Measurements from ENCODE around the gene IL17RA.
"Not testable (repeated sequence)": the region's sequence is repeated elsewhere in the genome, so short reads cannot be mapped to it uniquely, and the experiment has no call there.

Gene IL17RA

GRCh38 chr22:17084554-17085276 is at the start of gene IL17RA:
IL17RA (plus strand) TSS chr22:17085000; CDS start chr22:17085092, 92 bp downstream.
- H3K36me3 Mint-ChIP-seq: peaks cover 0 to 4% of the 10 kb centered on the region in 2 donors
- ATAC-seq (replicated peaks) (peak; percentile 94 to 96), DNase-seq (peak; percentile 92)
- peak within 1 kb of the TSS; percentile 91 to 97 for H3K4me3 Mint-ChIP-seq
- H3K9me3 Mint-ChIP-seq: no peaks in the 10 kb centered on the region
- H3K4me1 Mint-ChIP-seq: peaks cover 30 to 40% of the 10 kb centered on the region in 2 donors
- peak within 1 kb of the TSS; percentile 94 for H3K27ac Mint-ChIP-seq
- no peaks in the 10 kb centered on the region for H3K27me3 Mint-ChIP-seq

GRCh38 chr22:17035246-17035645 is 49.6 kb upstream of the IL17RA start:
- no peaks in the 10 kb centered on the region for H3K36me3 Mint-ChIP-seq
- no peak overlapping the region for H3K27ac Mint-ChIP-seq
- H3K4me1 Mint-ChIP-seq: peaks cover 9% of the 10 kb centered on the region in 2 donors
- peaks cover 23 to 30% of the 10 kb centered on the region in 2 donors for H3K27me3 Mint-ChIP-seq
- no peaks in the 10 kb centered on the region for H3K9me3 Mint-ChIP-seq
- DNase-seq (no peak), ATAC-seq (replicated peaks) (no peak)
- peak overlapping the region; percentile 6 to 14 for H3K4me3 Mint-ChIP-seq

GRCh38 chr22:17035976-17036841 is 48.6 kb upstream of the IL17RA start:
- H3K4me3 Mint-ChIP-seq: peak overlapping the region; percentile 79 to 80
- peak overlapping the region; percentile 60 for H3K27ac Mint-ChIP-seq
- not testable (repeated sequence) for DNase-seq

GRCh38 chr22:17036842-17037711 is 47.7 kb upstream of the IL17RA start:
- H3K27me3 Mint-ChIP-seq: peaks cover 23 to 30% of the 10 kb centered on the region in 2 donors
- DNase-seq (peak; percentile 15), ATAC-seq (replicated peaks) (peak; percentile 76 to 84)
- peak overlapping the region; percentile 75 to 76 for H3K4me3 Mint-ChIP-seq
- not testable (repeated sequence) for H3K4me1 Mint-ChIP-seq, H3K9me3 Mint-ChIP-seq, H3K36me3 Mint-ChIP-seq
- H3K27ac Mint-ChIP-seq: peak overlapping the region; percentile 84

More at GRCh38 chr22:17035976-17036841, 48.6 kb upstream of the IL17RA start:
- peak; percentile 49 to 60 for ATAC-seq (replicated peaks)
- H3K4me1 Mint-ChIP-seq, H3K9me3 Mint-ChIP-seq, H3K36me3 Mint-ChIP-seq: not testable (repeated sequence)
- H3K27me3 Mint-ChIP-seq: peaks cover 23 to 30% of the 10 kb centered on the region in 2 donors

GRCh38 chr22:17043521-17043920 is 41.3 kb upstream of the IL17RA start:
- Mint-ChIP-seq H3K4me1 (peaks cover 5 to 16% of the 10 kb centered on the region in 2 donors), H3K27me3 (peaks cover 5 to 10% of the 10 kb centered on the region in 2 donors), H3K9me3 (no peaks in the 10 kb centered on the region), H3K4me3 (no peak overlapping the region), H3K27ac (no peak overlapping the region), H3K36me3 (no peaks in the 10 kb centered on the region)
- no peak for DNase-seq
- no peak for ATAC-seq (replicated peaks)

- peaks cover 7 to 8% of the 10 kb centered on the region in 2 donors for H3K27me3 Mint-ChIP-seq
- H3K4me3 Mint-ChIP-seq: no peak overlapping the region
- H3K27ac Mint-ChIP-seq: no peak overlapping the region
- ATAC-seq (replicated peaks) (no peak), DNase-seq (no peak)
- H3K4me1 Mint-ChIP-seq: peaks cover 6 to 22% of the 10 kb centered on the region in 2 donors
- no peaks in the 10 kb centered on the region for H3K9me3 Mint-ChIP-seq
- H3K36me3 Mint-ChIP-seq: no peaks in the 10 kb centered on the region
These were observed 38.0 kb upstream of the IL17RA start for GRCh38 chr22:17046566-17047348.

GRCh38 chr22:17047656-17048055 is 37.1 kb upstream of the IL17RA start:
- no peak overlapping the region for H3K4me3 Mint-ChIP-seq
- peaks cover 7 to 8% of the 10 kb centered on the region in 2 donors for H3K27me3 Mint-ChIP-seq
- ATAC-seq (replicated peaks) (no peak), DNase-seq (no peak)
- no peak overlapping the region for H3K27ac Mint-ChIP-seq
- H3K4me1 Mint-ChIP-seq: peaks cover 6 to 22% of the 10 kb centered on the region in 2 donors
- H3K9me3 Mint-ChIP-seq: no peaks in the 10 kb centered on the region
- H3K36me3 Mint-ChIP-seq: no peaks in the 10 kb centered on the region

GRCh38 chr22:17056058-17056457 is 28.7 kb upstream of the IL17RA start:
- no peaks in the 10 kb centered on the region for H3K9me3 Mint-ChIP-seq
- DNase-seq: no peak
- H3K4me3 Mint-ChIP-seq: no peak overlapping the region
- H3K27me3 Mint-ChIP-seq: peaks cover 9 to 14% of the 10 kb centered on the region in 2 donors
- peaks cover 0 to 2% of the 10 kb centered on the region in 2 donors for H3K36me3 Mint-ChIP-seq
- ATAC-seq (replicated peaks): no peak
- H3K4me1 Mint-ChIP-seq: peaks cover 4 to 6% of the 10 kb centered on the region in 2 donors
- no peak overlapping the region for H3K27ac Mint-ChIP-seq

GRCh38 chr22:17056807-17057206 is 28.0 kb upstream of the IL17RA start:
- Mint-ChIP-seq H3K27ac (no peak overlapping the region), H3K4me3 (no peak overlapping the region)

GRCh38 chr22:17057959-17058814 is 26.6 kb upstream of the IL17RA start:
- peak; percentile 48 to 75 for ATAC-seq (replicated peaks)
- peak; percentile 28 for DNase-seq
- Mint-ChIP-seq H3K4me3 (no peak overlapping the region), H3K4me1 (peaks cover 4 to 6% of the 10 kb centered on the region in 2 donors), H3K27ac (no peak overlapping the region), H3K36me3 (peaks cover 0 to 2% of the 10 kb centered on the region in 2 donors), H3K9me3 (no peaks in the 10 kb centered on the region), H3K27me3 (peaks cover 11 to 23% of the 10 kb centered on the region in 2 donors)

More at GRCh38 chr22:17056807-17057206, 28.0 kb upstream of the IL17RA start:
- Mint-ChIP-seq H3K27me3 (peaks cover 11 to 20% of the 10 kb centered on the region in 2 donors), H3K4me1 (peaks cover 4 to 6% of the 10 kb centered on the region in 2 donors), H3K36me3 (peaks cover 0 to 2% of the 10 kb centered on the region in 2 donors), H3K9me3 (no peaks in the 10 kb centered on the region)
- ATAC-seq (replicated peaks): no peak
- DNase-seq: no peak

- Mint-ChIP-seq H3K4me3 (no peak overlapping the region), H3K27ac (no peak overlapping the region), H3K4me1 (peaks cover 4 to 6% of the 10 kb centered on the region in 2 donors), H3K36me3 (peaks cover 0 to 2% of the 10 kb centered on the region in 2 donors), H3K27me3 (peaks cover 11 to 23% of the 10 kb centered on the region in 2 donors), H3K9me3 (no peaks in the 10 kb centered on the region)
- ATAC-seq (replicated peaks): no peak
- no peak for DNase-seq
These were observed 24.7 kb upstream of the IL17RA start for GRCh38 chr22:17060126-17060525.

- H3K36me3 Mint-ChIP-seq: no peaks in the 10 kb centered on the region
- ATAC-seq (replicated peaks) (no peak), DNase-seq (no peak)
- no peak overlapping the region for H3K27ac Mint-ChIP-seq
- peaks cover 6 to 16% of the 10 kb centered on the region in 2 donors for H3K27me3 Mint-ChIP-seq
- H3K4me1 Mint-ChIP-seq: no peaks in the 10 kb centered on the region
- H3K4me3 Mint-ChIP-seq: no peak overlapping the region
- H3K9me3 Mint-ChIP-seq: no peaks in the 10 kb centered on the region
These were observed 21.2 kb upstream of the IL17RA start for GRCh38 chr22:17063411-17064106.

Data from stimulated activated naive B cell treated with anti-CD40 and anti-IgM and Interleukin-4, amounts not matched to agents 10 μg/mL and 1 μg/mL and 100 μg/mL, for 72 hours (primary cell).